Neural crest cell (in vitro differentiated cells): Measurements from ENCODE around the gene GIMAP8. TPM values are rescaled to one million over a fixed set of nuclear protein-coding genes. Genes with fewer than 3 reads are reported as not detected.

Experiments used
- DNase-seq: peaks from one replicate; pipeline ENCODE4 v3.0.0; 2021; ENCODE audit warnings: low read depth, mixed read lengths, low spot score
- H3K27ac Mint-ChIP-seq: one replicate; pipeline ENCODE4 v1.8.0; 2021; ENCODE audit warnings: mild to moderate bottlenecking, mixed read lengths; ENCODE audit not compliant: unreplicated experiment
- H3K27me3 Mint-ChIP-seq: 2 replicates; pipeline ENCODE4 v1.8.0; 2021; ENCODE audit warnings: low read depth, mild to moderate bottlenecking, mixed read lengths
- H3K36me3 Mint-ChIP-seq: 2 replicates; pipeline ENCODE4 v1.8.0; 2021; ENCODE audit warnings: low read depth, mild to moderate bottlenecking, mixed read lengths
- H3K4me1 Mint-ChIP-seq: 2 replicates; pipeline ENCODE4 v1.8.0; 2021; ENCODE audit warnings: mixed read lengths
- H3K4me3 Mint-ChIP-seq: one replicate; pipeline ENCODE4 v1.8.0; 2021; ENCODE audit warnings: mild to moderate bottlenecking, mixed read lengths
- H3K9me3 Mint-ChIP-seq: 2 replicates; pipeline ENCODE4 v1.8.0; 2021; ENCODE audit warnings: mixed read lengths
- total RNA-seq: library from RNA; stranded (reverse); gene quantifications from 2 replicates; pipeline ENCODE4 v1.2.1, GENCODE V29; 2021
- TF ChIP-seq, protein P1 (sequence below): fragments of 200-600 bp; sonication (generic); conservative IDR thresholded peaks from 2 replicates; pipeline ENCODE4 v1.5.0; 2021; ENCODE audit warnings: antibody characterized with exemption, mild to moderate bottlenecking

GIMAP8 gene
- total RNA-seq, 1 donor from 2014 or later = not detected

DNA sequence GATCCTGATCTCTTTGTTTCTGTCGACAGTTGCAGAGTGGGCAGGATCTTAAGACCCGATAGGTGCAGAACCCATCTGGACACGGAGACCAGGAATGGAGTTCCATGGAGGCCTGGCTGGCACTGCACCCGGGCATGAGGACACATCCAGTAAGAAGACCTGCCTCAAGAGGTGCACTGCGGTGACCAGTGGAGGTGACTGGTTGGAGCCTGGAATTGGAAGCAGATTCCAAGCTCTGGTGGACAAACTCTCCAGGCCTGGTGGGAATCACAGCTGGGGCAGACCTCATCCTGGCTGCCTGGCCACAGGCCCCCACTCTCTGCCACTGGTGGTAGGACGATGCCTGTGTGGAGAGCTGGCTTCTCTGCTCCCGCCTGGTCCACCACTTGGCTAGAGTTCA, 40.3 kb upstream of the GIMAP8 start:
- Mint-ChIP-seq H3K36me3 (peaks cover 5% of the 10 kb centered on the region), H3K27ac (no peak overlapping the region), H3K27me3 (no peaks in the 10 kb centered on the region), H3K4me1 (peaks cover 53% of the 10 kb centered on the region), H3K9me3 (no peaks in the 10 kb centered on the region), H3K4me3 (no peak overlapping the region)
- TF ChIP-seq, protein P1, sequence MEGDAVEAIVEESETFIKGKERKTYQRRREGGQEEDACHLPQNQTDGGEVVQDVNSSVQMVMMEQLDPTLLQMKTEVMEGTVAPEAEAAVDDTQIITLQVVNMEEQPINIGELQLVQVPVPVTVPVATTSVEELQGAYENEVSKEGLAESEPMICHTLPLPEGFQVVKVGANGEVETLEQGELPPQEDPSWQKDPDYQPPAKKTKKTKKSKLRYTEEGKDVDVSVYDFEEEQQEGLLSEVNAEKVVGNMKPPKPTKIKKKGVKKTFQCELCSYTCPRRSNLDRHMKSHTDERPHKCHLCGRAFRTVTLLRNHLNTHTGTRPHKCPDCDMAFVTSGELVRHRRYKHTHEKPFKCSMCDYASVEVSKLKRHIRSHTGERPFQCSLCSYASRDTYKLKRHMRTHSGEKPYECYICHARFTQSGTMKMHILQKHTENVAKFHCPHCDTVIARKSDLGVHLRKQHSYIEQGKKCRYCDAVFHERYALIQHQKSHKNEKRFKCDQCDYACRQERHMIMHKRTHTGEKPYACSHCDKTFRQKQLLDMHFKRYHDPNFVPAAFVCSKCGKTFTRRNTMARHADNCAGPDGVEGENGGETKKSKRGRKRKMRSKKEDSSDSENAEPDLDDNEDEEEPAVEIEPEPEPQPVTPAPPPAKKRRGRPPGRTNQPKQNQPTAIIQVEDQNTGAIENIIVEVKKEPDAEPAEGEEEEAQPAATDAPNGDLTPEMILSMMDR = no peak
- no peak for DNase-seq

DNA sequence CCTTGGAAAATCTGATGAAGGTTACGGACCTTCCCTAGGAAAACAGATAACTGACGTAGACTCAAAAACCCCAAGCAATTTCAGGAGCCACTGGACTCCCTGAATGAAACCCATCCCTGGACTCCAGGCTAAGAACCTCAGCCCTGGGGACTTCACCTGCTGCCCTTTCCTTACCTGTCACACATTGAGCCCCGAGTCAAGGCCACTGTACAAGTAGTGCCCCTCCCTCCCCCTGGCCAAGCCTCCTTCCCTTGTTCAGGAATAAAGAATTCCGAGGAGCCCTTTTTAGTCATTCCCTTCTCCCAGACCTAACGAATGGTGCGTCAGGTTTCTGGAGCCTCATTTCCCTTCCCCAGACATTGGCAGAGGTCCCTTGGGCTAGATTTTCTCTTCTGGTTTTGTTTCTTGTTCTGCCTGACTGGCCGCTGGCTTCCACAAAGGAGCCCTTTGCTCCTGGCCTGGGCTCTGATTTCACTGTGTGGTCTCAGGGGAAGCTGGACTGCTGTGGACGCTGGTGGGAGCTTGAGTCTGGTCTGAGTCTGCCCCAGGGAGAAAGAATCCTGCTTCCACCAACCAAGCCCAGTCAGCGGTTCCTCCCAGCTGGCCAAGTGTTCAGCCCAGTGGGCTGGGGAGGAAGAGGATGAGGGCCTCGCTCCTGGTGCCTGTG, 39.6 kb upstream of the GIMAP8 start:
- H3K4me3 Mint-ChIP-seq = peak overlapping the region; percentile 65
- H3K36me3 Mint-ChIP-seq = peaks cover 5% of the 10 kb centered on the region
- no peak for DNase-seq
- no peaks in the 10 kb centered on the region for H3K9me3 Mint-ChIP-seq
- no peaks in the 10 kb centered on the region for H3K27me3 Mint-ChIP-seq
- TF ChIP-seq, protein P1 = no peak
- H3K27ac Mint-ChIP-seq = peak overlapping the region; percentile 80
- peaks cover 55% of the 10 kb centered on the region for H3K4me1 Mint-ChIP-seq

DNA sequence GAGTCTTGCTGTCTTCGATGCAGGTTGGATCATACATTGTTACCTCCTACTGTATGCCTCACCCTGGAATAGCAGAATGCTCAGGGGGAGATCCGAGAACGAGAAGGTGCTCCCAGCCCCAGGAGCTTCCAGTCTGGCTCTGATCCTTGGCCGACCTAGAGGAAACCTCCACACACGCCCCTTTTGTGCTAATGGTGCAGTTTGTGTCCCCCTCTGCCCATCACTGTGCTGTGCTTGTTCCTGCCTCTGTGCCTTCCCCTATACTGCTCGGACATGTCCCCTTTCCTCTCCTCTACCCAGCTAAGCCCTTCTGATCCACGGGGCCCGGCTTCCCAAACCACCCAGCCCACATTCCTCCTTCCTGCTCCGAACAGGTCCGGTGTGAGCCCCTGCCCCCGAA, 38.8 kb upstream of the GIMAP8 start:
- peak overlapping the region; percentile 17 for H3K27ac Mint-ChIP-seq
- DNase-seq = no peak
- TF ChIP-seq, protein P1 = no peak

DNA sequence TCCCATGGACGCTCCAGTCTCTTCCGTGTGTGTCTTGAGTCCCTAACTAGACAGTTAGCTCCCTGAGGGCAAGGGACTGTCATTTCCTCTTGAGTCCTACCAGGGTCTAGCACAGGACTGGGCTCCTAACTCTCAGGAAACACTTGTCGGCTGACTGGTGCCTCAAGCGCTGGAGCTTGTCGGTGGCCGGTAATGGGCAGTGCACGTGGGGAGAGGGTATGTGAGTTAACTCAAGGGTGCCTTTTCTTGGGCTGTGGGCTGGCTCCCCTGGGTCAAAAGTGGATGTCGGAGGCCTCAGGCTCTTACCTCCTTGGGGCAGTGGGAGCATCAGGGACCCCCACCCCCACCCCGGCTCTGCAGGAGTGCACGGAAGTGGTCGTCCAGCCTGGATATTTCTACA, 38.4 kb upstream of the GIMAP8 start:
- H3K36me3 Mint-ChIP-seq = peaks cover 4% of the 10 kb centered on the region
- DNase-seq = no peak
- H3K4me3 Mint-ChIP-seq = no peak overlapping the region
- H3K27ac Mint-ChIP-seq = peak overlapping the region; percentile 17
- H3K9me3 Mint-ChIP-seq = no peaks in the 10 kb centered on the region
- no peaks in the 10 kb centered on the region for H3K27me3 Mint-ChIP-seq
- TF ChIP-seq, protein P1 = no peak
- H3K4me1 Mint-ChIP-seq = peaks cover 49% of the 10 kb centered on the region

More for the DNA sequence above, 38.8 kb upstream of the GIMAP8 start:
- no peaks in the 10 kb centered on the region for H3K27me3 Mint-ChIP-seq
- H3K9me3 Mint-ChIP-seq = no peaks in the 10 kb centered on the region
- peaks cover 52% of the 10 kb centered on the region for H3K4me1 Mint-ChIP-seq
- no peak overlapping the region for H3K4me3 Mint-ChIP-seq
- H3K36me3 Mint-ChIP-seq = peaks cover 5% of the 10 kb centered on the region

DNA sequence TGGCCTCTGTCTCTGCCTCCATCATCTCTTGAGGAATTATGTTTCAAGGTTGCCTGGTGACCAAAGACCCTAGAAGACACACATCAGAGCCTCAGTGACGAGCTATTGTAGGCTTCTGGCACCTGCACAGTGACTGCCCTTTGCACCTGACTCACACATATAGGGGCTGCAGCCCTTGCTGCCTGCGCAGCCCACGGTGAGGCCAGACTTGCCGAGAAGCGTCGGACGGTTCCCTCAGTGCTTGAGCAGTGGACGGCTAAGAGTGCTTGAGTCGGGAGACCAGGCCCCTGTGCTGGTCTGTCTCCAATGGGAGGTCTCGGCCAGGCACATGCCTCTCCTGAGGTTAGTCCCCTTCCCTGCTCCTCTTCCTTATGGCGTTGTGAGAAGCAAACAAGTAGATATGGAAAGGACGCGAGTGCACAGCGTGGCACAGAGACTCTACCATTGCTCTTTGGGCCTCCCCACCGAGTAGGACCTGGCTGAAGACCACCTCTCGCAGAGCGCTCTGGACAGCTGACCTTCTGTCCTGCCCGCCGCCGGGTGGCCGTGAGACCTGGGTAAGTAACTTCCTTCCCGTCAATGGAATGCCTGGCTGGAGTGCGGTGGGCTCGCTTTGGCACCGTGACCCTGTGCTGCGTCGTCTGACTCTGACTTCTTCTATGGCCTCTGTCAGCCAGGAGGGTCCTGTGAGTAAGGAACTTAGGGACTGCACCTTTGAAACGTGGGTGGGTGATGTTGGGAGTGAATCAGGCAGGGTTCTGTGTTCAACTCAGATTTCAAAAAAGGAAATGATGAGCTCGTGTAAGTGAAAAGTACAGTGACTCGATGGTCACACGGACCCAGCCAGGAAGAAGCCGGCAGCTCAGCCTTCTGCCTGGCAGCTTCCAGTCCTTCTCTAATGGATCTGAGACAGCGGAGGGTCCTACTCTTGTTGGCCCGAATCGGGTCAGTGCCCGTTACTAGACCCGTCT, 37.6 kb upstream of the GIMAP8 start:
- Mint-ChIP-seq H3K4me1 (peaks cover 46% of the 10 kb centered on the region), H3K36me3 (peaks cover 2% of the 10 kb centered on the region), H3K4me3 (no peak overlapping the region), H3K9me3 (no peaks in the 10 kb centered on the region), H3K27me3 (no peaks in the 10 kb centered on the region), H3K27ac (no peak overlapping the region)
- TF ChIP-seq, protein P1 = no peak
- DNase-seq = no peak
